NOMO-1 treated with dmso at 0.1 percent for 144 hours (cell line): ENCODE data around the gene ABLIM1.

Experiments
- DNase-seq: peaks from one replicate; lab custom pipeline; 2025; ENCODE audit not compliant: unreplicated experiment; lab: John Stamatoyannopoulos, UW

The ABLIM1 gene

GRCh38 chr10:114420811-114421485, 237.1 kb downstream of the ABLIM1 start:
- no peak for DNase-seq

- DNase-seq = no peak
Measured at GRCh38 chr10:114418109-114418508, 240.0 kb downstream of the ABLIM1 start.

- no peak for DNase-seq
Measured at GRCh38 chr10:114412907-114413797, 244.9 kb downstream of the ABLIM1 start.

GRCh38 chr10:114408968-114409444, 249.1 kb downstream of the ABLIM1 start:
- no peak for DNase-seq

GRCh38 chr10:114408112-114408967, 249.7 kb downstream of the ABLIM1 start:
- no peak for DNase-seq

- DNase-seq = no peak
Measured at GRCh38 chr10:114406455-114406854, 251.6 kb downstream of the ABLIM1 start.

GRCh38 chr10:114405011-114405350, 253.1 kb downstream of the ABLIM1 start:
- DNase-seq = no peak

- DNase-seq = no peak
Measured at GRCh38 chr10:114404171-114405010, 253.7 kb downstream of the ABLIM1 start, which contains the start of gene AFAP1L2. TSS of gene AFAP1L2 (minus strand) at chr10:114404502. CDS start at chr10:114404455, 47 bp downstream.

GRCh38 chr10:114403541-114404161, 254.4 kb downstream of the ABLIM1 start:
- no peak for DNase-seq

GRCh38 chr10:114402871-114403540, 255.1 kb downstream of the ABLIM1 start:
- no peak for DNase-seq

- DNase-seq = no peak
Measured at GRCh38 chr10:114402233-114402632, 255.8 kb downstream of the ABLIM1 start.

GRCh38 chr10:114401195-114401791, 256.8 kb downstream of the ABLIM1 start:
- DNase-seq = no peak

- DNase-seq = no peak
Measured at GRCh38 chr10:114400091-114400490, 258.0 kb downstream of the ABLIM1 start.

GRCh38 chr10:114399576-114399975, 258.5 kb downstream of the ABLIM1 start:
- no peak for DNase-seq

- DNase-seq = no peak
Measured at GRCh38 chr10:114398587-114399331, 259.3 kb downstream of the ABLIM1 start.

GRCh38 chr10:114397651-114398145, 260.4 kb downstream of the ABLIM1 start:
- DNase-seq = no peak

- no peak for DNase-seq
Measured at GRCh38 chr10:114396464-114396863, 261.6 kb downstream of the ABLIM1 start.
